ENCODE data around the gene DCAF16. TPM values are rescaled to one million over a fixed set of nuclear protein-coding genes. Genes with fewer than 3 reads are reported as not detected.

DCAF16 gene
- total and polyA plus RNA-seq, 8 donors: 2.9 to 49.8 (median 10.4) TPM

DNA sequence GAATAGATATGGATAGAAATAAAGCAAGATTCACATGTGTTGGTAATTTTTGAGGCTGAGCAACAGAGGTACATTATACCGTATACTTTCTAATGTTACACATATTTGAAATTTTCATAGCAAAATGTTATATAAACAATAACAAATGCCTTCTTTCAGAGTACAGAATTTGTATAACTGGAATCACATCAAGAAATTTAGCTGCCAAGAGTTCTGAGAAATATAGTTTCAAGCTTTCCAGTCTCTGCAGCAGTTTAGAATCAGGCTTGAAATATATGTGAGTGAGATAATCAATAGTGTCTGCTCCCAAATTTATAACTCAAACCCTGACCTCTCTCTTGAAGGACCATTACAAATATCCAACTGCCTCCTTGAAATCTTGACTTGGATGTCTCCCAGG is 52.9 kb downstream of the DCAF16 start:
- 59 to 85% (median 71%) methylated on average over 1 of the region's 1 CpG for WGBS, 5 donors

DNA sequence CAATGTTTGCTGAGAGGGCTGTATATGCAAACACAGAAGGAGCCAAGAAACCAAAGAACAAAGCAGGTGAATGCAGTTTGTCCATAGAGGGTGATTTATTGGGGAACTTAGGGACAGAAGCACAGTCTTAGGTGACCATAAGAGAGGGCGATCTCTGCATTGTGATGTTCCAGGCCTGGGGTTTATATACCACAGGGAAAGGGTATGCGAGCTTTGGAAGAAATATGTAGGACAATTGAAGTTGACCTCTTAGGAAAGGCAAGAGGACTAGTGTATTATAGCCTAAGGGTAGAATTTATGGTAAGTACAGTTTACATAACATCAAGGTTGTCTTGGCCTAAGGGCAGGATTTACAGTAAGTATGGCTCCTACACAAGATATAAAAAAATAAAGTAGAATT is 56.9 kb downstream of the DCAF16 start:
- 74 to 93% (median 89%) methylated on average over 2 of the region's 2 CpGs for WGBS, 5 donors
- no peak overlapping the region for H3K4me3 ChIP-seq
- no peak for DNase-seq
- H3K4me1 ChIP-seq: no peaks in the 10 kb centered on the region
- TF ChIP-seq EP300 (IDR thresholded peaks at IDR 0.05) (no peak), POLR2AphosphoS5 (IDR thresholded peaks at IDR 0.05) (no peak), POLR2A (IDR thresholded peaks at IDR 0.05) (no peak)
- TF ChIP-seq, protein P1, sequence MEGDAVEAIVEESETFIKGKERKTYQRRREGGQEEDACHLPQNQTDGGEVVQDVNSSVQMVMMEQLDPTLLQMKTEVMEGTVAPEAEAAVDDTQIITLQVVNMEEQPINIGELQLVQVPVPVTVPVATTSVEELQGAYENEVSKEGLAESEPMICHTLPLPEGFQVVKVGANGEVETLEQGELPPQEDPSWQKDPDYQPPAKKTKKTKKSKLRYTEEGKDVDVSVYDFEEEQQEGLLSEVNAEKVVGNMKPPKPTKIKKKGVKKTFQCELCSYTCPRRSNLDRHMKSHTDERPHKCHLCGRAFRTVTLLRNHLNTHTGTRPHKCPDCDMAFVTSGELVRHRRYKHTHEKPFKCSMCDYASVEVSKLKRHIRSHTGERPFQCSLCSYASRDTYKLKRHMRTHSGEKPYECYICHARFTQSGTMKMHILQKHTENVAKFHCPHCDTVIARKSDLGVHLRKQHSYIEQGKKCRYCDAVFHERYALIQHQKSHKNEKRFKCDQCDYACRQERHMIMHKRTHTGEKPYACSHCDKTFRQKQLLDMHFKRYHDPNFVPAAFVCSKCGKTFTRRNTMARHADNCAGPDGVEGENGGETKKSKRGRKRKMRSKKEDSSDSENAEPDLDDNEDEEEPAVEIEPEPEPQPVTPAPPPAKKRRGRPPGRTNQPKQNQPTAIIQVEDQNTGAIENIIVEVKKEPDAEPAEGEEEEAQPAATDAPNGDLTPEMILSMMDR (IDR thresholded peaks at IDR 0.05): no peak
- H3K27ac ChIP-seq: no peak overlapping the region
- no peaks in the 10 kb centered on the region for H3K36me3 ChIP-seq
- intact Hi-C loops (cut with DNase I; ENCODE audit: low total_unique reads): no loop called here
- H3K27me3 ChIP-seq: no peaks in the 10 kb centered on the region
- H3K9me3 ChIP-seq: no peaks in the 10 kb centered on the region

More for the DNA sequence above, 52.9 kb downstream of the DCAF16 start:
- no peak for DNase-seq
- Histone ChIP-seq H3K36me3 (no peaks in the 10 kb centered on the region), H3K27ac (no peak overlapping the region), H3K4me1 (no peaks in the 10 kb centered on the region), H3K4me3 (no peak overlapping the region), H3K9me3 (no peaks in the 10 kb centered on the region), H3K27me3 (no peaks in the 10 kb centered on the region)
- TF ChIP-seq, protein P1 (IDR thresholded peaks at IDR 0.05): no peak
- TF ChIP-seq POLR2A (IDR thresholded peaks at IDR 0.05): no peak
- TF ChIP-seq POLR2AphosphoS5 (IDR thresholded peaks at IDR 0.05): no peak
- no peak for TF ChIP-seq EP300 (IDR thresholded peaks at IDR 0.05)
- intact Hi-C loops (cut with DNase I; ENCODE audit: low total_unique reads): no loop called here

Other genes with a start within 250 kb of the DCAF16 start
- gene LAP3, start 233.6 kb downstream of the DCAF16 start, total RNA-seq: 100 to 1,000 TPM in 3 of 5 donors, 10 to 100 TPM in 2; 83.0 to 152 (median 117) TPM
- 10 to 100 TPM; 46.4 to 47.1 (median 46.6) TPM for gene LAP3, start 233.6 kb downstream of the DCAF16 start, polyA plus RNA-seq
- gene MED28, start 196.1 kb downstream of the DCAF16 start, total RNA-seq: 10 to 100 TPM; 10.6 to 43.5 (median 17.9) TPM
- gene MED28, start 196.1 kb downstream of the DCAF16 start, polyA plus RNA-seq: 10 to 100 TPM in 2 of 3 donors, 1 to 10 TPM in 1; 6.5 to 15.0 (median 13.0) TPM
- under 1 TPM in 1 of 5 donors, not detected in 4; 0.18 TPM for gene FAM184B, start 29.1 kb downstream of the DCAF16 start, total RNA-seq
- gene FAM184B, start 29.1 kb downstream of the DCAF16 start, polyA plus RNA-seq: under 1 TPM in 1 of 3 donors, not detected in 2; 0.08 TPM
- gene NCAPG, start 222 bp upstream of the DCAF16 start, total RNA-seq: 10 to 100 TPM in 2 of 5 donors, 1 to 10 TPM in 3; 1.3 to 16.3 (median 6.2) TPM
- gene NCAPG, start 222 bp upstream of the DCAF16 start, polyA plus RNA-seq: 1 to 10 TPM in 2 of 3 donors, under 1 TPM in 1; 0.61 to 5.3 (median 2.5) TPM
- 10 to 100 TPM in 4 of 5 donors, 1 to 10 TPM in 1; 4.6 to 28.1 (median 15.6) TPM for gene LCORL, start 211.0 kb upstream of the DCAF16 start, total RNA-seq
- 1 to 10 TPM; 1.8 to 4.1 (median 2.5) TPM for gene LCORL, start 211.0 kb upstream of the DCAF16 start, polyA plus RNA-seq

Data from stomach (tissue), 9 donors.